ENCODE data around the gene UBE3C.
"Not testable (repeated sequence)": the region's sequence is repeated elsewhere in the genome, so short reads cannot be mapped to it uniquely, and the experiment has no call there.

UBE3C gene

GRCh38 chr7:157273208-157274093 lies 134.7 kb downstream of the UBE3C start:
- H3K4me1 Mint-ChIP-seq (ENCODE audit: low read depth), result peaks cover 31% of the 10 kb centered on the region
- H3K27me3 Mint-ChIP-seq, result peaks cover 9% of the 10 kb centered on the region
- peaks cover 35% of the 10 kb centered on the region for H3K36me3 Mint-ChIP-seq (ENCODE audit: low read depth)
- H3K27ac Mint-ChIP-seq, result peak overlapping the region; percentile 66
- H3K9me3 Mint-ChIP-seq, result no peaks in the 10 kb centered on the region
- DNase-seq, result peak; percentile 79
- H3K4me3 Mint-ChIP-seq, result no peak overlapping the region

DNA sequence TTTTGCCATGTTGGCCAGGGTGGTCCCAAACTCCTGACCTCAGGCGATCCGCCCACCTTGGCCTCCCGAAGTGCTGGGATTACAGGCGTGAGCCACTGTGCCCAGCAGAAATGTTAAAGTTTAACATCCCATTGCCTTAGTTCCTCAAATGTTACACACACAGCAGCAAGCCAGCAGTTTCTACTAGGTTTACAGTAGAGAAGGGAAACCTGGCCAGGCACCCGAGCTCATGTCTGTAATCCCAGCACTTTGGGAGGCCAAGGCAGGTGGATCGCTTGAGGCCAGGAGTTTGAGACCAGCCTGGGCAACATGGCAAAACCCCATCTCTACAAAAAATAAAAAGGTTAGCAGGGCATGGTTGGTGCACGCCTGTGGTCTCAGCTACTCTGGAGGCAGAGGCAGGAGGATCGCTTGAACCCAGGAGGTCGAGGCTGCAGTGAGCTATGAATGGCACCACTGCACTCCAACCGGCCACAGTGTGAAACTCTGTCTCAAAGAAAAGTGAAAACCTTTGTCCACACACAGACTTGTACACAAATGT lies 135.4 kb downstream of the UBE3C start:
- Mint-ChIP-seq H3K4me1 (ENCODE audit: low read depth) (peaks cover 29% of the 10 kb centered on the region), H3K27me3 (peaks cover 14% of the 10 kb centered on the region), H3K36me3 (ENCODE audit: low read depth) (peaks cover 31% of the 10 kb centered on the region)
- H3K4me3 Mint-ChIP-seq, H3K9me3 Mint-ChIP-seq, DNase-seq, H3K27ac Mint-ChIP-seq: not testable (repeated sequence)

GRCh38 chr7:157274991-157275427 lies 136.3 kb downstream of the UBE3C start:
- DNase-seq, result no peak
- H3K9me3 Mint-ChIP-seq, result no peaks in the 10 kb centered on the region
- no peak overlapping the region for H3K4me3 Mint-ChIP-seq
- no peak overlapping the region for H3K27ac Mint-ChIP-seq
- peaks cover 31% of the 10 kb centered on the region for H3K4me1 Mint-ChIP-seq (ENCODE audit: low read depth)
- H3K27me3 Mint-ChIP-seq, result peaks cover 17% of the 10 kb centered on the region
- H3K36me3 Mint-ChIP-seq (ENCODE audit: low read depth), result peaks cover 22% of the 10 kb centered on the region

GRCh38 chr7:157276091-157276561 lies 137.4 kb downstream of the UBE3C start:
- Mint-ChIP-seq H3K4me3 (no peak overlapping the region), H3K27ac (no peak overlapping the region), H3K4me1 (ENCODE audit: low read depth) (peaks cover 31% of the 10 kb centered on the region), H3K36me3 (ENCODE audit: low read depth) (peaks cover 11% of the 10 kb centered on the region), H3K9me3 (no peaks in the 10 kb centered on the region), H3K27me3 (peaks cover 27% of the 10 kb centered on the region)
- no peak for DNase-seq

- H3K9me3 Mint-ChIP-seq, result no peaks in the 10 kb centered on the region
- H3K27me3 Mint-ChIP-seq, result peaks cover 33% of the 10 kb centered on the region
- DNase-seq, result no peak
- H3K4me3 Mint-ChIP-seq, result no peak overlapping the region
- peaks cover 29% of the 10 kb centered on the region for H3K4me1 Mint-ChIP-seq (ENCODE audit: low read depth)
- H3K27ac Mint-ChIP-seq, result peak overlapping the region; percentile 50
- peaks cover 5% of the 10 kb centered on the region for H3K36me3 Mint-ChIP-seq (ENCODE audit: low read depth)
Measured at GRCh38 chr7:157276731-157277562, 138.2 kb downstream of the UBE3C start.

DNA sequence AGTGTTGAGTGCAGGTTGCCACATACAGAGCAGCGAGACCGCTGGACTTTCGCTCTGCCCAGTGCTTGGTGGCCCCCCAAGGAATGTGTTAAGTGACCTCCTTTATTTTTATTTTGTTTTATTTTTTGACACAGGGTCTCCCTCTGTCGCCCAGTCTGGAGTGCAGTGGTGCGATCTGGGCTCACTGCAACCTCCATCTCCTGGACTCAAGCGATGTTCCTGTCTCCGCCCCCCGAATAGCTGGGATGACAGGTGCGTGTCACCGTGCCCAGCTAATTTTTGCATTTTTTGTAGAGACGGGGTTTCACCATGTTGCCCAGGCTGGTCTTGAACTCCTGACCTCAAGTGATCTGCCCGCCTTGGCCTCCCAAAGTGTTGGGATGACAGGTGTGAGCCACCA lies 138.8 kb downstream of the UBE3C start:
- Mint-ChIP-seq H3K27me3 (peaks cover 35% of the 10 kb centered on the region), H3K4me1 (ENCODE audit: low read depth) (peaks cover 29% of the 10 kb centered on the region)
- not testable (repeated sequence) for H3K9me3 Mint-ChIP-seq; H3K27ac Mint-ChIP-seq; DNase-seq; H3K36me3 Mint-ChIP-seq (ENCODE audit: low read depth); H3K4me3 Mint-ChIP-seq

- no peak overlapping the region for H3K27ac Mint-ChIP-seq
- no peak overlapping the region for H3K4me3 Mint-ChIP-seq
- no peaks in the 10 kb centered on the region for H3K36me3 Mint-ChIP-seq (ENCODE audit: low read depth)
- no peak for DNase-seq
- no peaks in the 10 kb centered on the region for H3K9me3 Mint-ChIP-seq
- peaks cover 25% of the 10 kb centered on the region for H3K4me1 Mint-ChIP-seq (ENCODE audit: low read depth)
- H3K27me3 Mint-ChIP-seq, result peaks cover 35% of the 10 kb centered on the region
Measured at GRCh38 chr7:157278167-157278790, 139.6 kb downstream of the UBE3C start.

- H3K4me1 Mint-ChIP-seq (ENCODE audit: low read depth), result peaks cover 21% of the 10 kb centered on the region
- DNase-seq, result no peak
- H3K27me3 Mint-ChIP-seq, result peaks cover 35% of the 10 kb centered on the region
- no peaks in the 10 kb centered on the region for H3K36me3 Mint-ChIP-seq (ENCODE audit: low read depth)
- H3K4me3 Mint-ChIP-seq, result no peak overlapping the region
- H3K27ac Mint-ChIP-seq, result no peak overlapping the region
- H3K9me3 Mint-ChIP-seq, result no peaks in the 10 kb centered on the region
Measured at GRCh38 chr7:157278791-157279724, 140.3 kb downstream of the UBE3C start.

GRCh38 chr7:157279741-157280215 lies 141.1 kb downstream of the UBE3C start:
- Mint-ChIP-seq H3K36me3 (ENCODE audit: low read depth) (no peaks in the 10 kb centered on the region), H3K27me3 (peaks cover 35% of the 10 kb centered on the region), H3K4me1 (ENCODE audit: low read depth) (peaks cover 21% of the 10 kb centered on the region), H3K4me3 (no peak overlapping the region), H3K9me3 (peaks cover 2% of the 10 kb centered on the region), H3K27ac (no peak overlapping the region)
- DNase-seq, result no peak

DNA sequence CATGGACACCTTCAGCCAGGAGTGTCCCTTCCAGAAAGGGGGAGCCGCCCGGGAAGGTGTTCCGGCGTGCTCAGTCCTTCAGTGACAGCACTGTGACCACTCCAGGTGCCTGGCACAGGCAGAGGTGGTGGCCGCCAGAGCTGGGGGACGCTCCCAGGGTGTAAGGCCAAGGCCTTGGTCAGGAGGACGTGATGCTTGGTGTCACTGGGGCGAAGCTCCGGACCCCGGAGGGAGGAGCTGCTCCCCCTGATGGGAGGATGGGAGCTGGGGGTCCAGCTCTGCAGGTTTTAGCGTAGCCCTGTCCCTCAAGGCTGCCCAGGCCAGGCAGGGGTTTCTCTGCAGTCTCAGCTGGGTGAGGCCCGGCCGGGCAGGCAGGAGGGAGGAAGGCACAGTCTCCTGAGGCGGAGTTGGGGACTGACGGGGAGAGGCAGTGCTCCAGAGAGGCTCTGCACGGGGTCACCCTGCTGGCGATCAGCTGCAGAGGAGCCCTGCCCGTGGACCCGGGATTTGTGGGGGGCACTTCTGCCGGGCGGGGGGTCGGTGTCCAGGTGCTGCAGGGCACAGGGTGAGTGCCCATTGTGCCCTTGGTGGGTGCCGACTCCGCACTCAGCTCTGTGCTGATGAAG lies 141.6 kb downstream of the UBE3C start:
- peaks cover 19% of the 10 kb centered on the region for H3K4me1 Mint-ChIP-seq (ENCODE audit: low read depth)
- H3K36me3 Mint-ChIP-seq (ENCODE audit: low read depth), result no peaks in the 10 kb centered on the region
- peaks cover 35% of the 10 kb centered on the region for H3K27me3 Mint-ChIP-seq
- no peak overlapping the region for H3K27ac Mint-ChIP-seq
- no peak for DNase-seq
- no peak overlapping the region for H3K4me3 Mint-ChIP-seq
- H3K9me3 Mint-ChIP-seq, result peaks cover 2% of the 10 kb centered on the region

DNA sequence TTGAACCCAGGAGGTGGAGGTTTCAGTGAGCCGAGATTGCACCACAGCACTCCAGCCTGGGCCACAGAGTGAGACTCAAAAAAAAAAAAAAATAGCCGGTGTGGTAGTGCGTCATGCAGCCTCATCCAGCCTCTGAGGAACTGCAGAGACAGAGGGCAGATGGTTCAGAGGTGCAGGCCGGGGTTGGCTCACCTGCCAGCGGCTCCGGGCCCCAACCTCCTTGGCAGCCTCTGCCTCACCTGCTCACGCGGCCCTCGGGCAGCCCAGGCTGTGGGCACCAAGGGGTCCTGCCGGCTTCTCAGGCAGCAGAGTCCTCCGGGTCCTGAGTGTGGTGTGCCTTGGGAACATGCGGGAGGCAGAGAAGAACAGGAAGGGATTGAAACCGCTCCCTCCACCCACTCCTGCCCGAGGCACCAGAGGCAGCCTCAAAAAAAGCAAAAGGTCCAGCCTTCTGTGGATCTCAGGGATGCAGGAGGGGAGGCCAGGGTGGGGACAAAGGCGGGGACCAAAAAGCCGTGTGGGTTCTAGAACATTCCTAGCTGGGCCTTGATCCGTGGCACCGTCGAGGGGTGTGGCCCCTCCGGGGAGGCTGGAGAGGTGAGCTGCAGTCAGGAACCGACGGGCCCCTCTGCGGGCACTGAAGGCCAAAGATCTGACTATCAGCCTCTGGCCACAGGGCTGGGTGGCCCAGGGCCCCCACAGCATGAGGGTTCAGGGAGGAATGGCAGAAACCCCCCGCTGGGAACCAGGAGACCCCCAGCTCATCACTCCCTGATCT lies 142.7 kb downstream of the UBE3C start:
- H3K36me3 Mint-ChIP-seq (ENCODE audit: low read depth), result no peaks in the 10 kb centered on the region
- H3K27me3 Mint-ChIP-seq, result peaks cover 35% of the 10 kb centered on the region
- H3K9me3 Mint-ChIP-seq, result peaks cover 2% of the 10 kb centered on the region
- H3K4me1 Mint-ChIP-seq (ENCODE audit: low read depth), result peaks cover 18% of the 10 kb centered on the region
- H3K27ac Mint-ChIP-seq, result no peak overlapping the region
- no peak for DNase-seq
- H3K4me3 Mint-ChIP-seq, result no peak overlapping the region

GRCh38 chr7:157282141-157282801 lies 143.5 kb downstream of the UBE3C start:
- no peaks in the 10 kb centered on the region for H3K36me3 Mint-ChIP-seq (ENCODE audit: low read depth)
- no peak for DNase-seq
- peaks cover 34% of the 10 kb centered on the region for H3K27me3 Mint-ChIP-seq
- peaks cover 2% of the 10 kb centered on the region for H3K9me3 Mint-ChIP-seq
- peaks cover 10% of the 10 kb centered on the region for H3K4me1 Mint-ChIP-seq (ENCODE audit: low read depth)
- no peak overlapping the region for H3K4me3 Mint-ChIP-seq
- H3K27ac Mint-ChIP-seq, result no peak overlapping the region

All from activated T-cell treated with anti-CD3 and anti-CD28 coated beads, Interleukin-2, amount 50 U/mL, for 24 hours (primary cell).